Muscle of leg (tissue), 11 donors: Measurements from ENCODE around the gene RBM39. TPM values are rescaled to one million over a fixed set of nuclear protein-coding genes. Genes with fewer than 3 reads are reported as not detected.

Source experiments
- DNase-seq: peaks from one replicate; pipeline ENCODE4 v3.0.0; 2013
- H3K27ac ChIP-seq: one replicate; pipeline ENCODE4 v1.5.1; 2013; ENCODE audit warnings: mild to moderate bottlenecking, low read length, control low read depth
- H3K27me3 ChIP-seq: one replicate; pipeline ENCODE4 v1.6.1; 2013; ENCODE audit warnings: low read length; ENCODE audit not compliant: control insufficient read depth, insufficient read depth
- H3K36me3 ChIP-seq: one replicate; pipeline ENCODE4 v1.6.1; 2013; ENCODE audit warnings: low read length; ENCODE audit not compliant: control insufficient read depth, insufficient read depth
- H3K4me1 ChIP-seq: one replicate; pipeline ENCODE4 v1.6.1; 2013; ENCODE audit warnings: low read length; ENCODE audit not compliant: control insufficient read depth, insufficient read depth
- H3K4me3 ChIP-seq: one replicate; pipeline ENCODE4 v1.5.1; 2013; ENCODE audit warnings: low read length, control low read depth
- H3K9me3 ChIP-seq: replicated peaks from 2 replicates; pipeline ENCODE4 v1.6.1; 2013; ENCODE audit warnings: low read depth, low read length; ENCODE audit not compliant: control insufficient read depth
- WGBS: methylation state at CpG from one replicate; pipeline ENCODE4 v1.1.5; 2013; ENCODE audit warnings: missing lambda C conversion rate; ENCODE audit not compliant: insufficient coverage; 5-methylcytosine and 5-hydroxymethylcytosine counted together
- polyA plus RNA-seq, 8 donors: library from polyadenylated mRNA; unstranded; fragments of 120-200 nt; gene quantifications; one replicate each; pipeline versions ENCODE4 v1.2.1 to v1.2.3, GENCODE V29; 2013; ENCODE audit warnings: inconsistent platforms in 1 of 8, low replicate concordance in 1 of 8; ENCODE audit not compliant: insufficient read length in 8 of 8, insufficient read depth in 1 of 8
- total RNA-seq: library from RNA; stranded (reverse); fragments of 120-200 nt; gene quantifications from one replicate; pipeline ENCODE4 v1.2.4, GENCODE V29; 2013

Gene RBM39
- total and polyA plus RNA-seq, 9 donors, result 222 to 310 (median 272) TPM

- Histone ChIP-seq H3K4me3 (no peak overlapping the region), H3K27ac (no peak overlapping the region), H3K9me3 (no peaks in the 10 kb centered on the region), H3K27me3 (no peaks in the 10 kb centered on the region), H3K36me3 (peaks cover 19% of the 10 kb centered on the region), H3K4me1 (no peaks in the 10 kb centered on the region)
- 63% methylated on average over 1 of the region's 4 CpGs for WGBS
- DNase-seq, result no peak
These were observed 61.4 kb downstream of the RBM39 start for GRCh38 chr20:35680452-35681183.

GRCh38 chr20:35674921-35675320, 67.1 kb downstream of the RBM39 start:
- Histone ChIP-seq H3K27ac (no peak overlapping the region), H3K4me1 (no peaks in the 10 kb centered on the region), H3K36me3 (peaks cover 36% of the 10 kb centered on the region), H3K27me3 (no peaks in the 10 kb centered on the region), H3K4me3 (no peak overlapping the region), H3K9me3 (no peaks in the 10 kb centered on the region)
- DNase-seq, result no peak
- WGBS, result 84% methylated on average over 3 of the region's 8 CpGs

- Histone ChIP-seq H3K27ac (no peak overlapping the region), H3K9me3 (no peaks in the 10 kb centered on the region), H3K4me3 (no peak overlapping the region), H3K36me3 (peaks cover 46% of the 10 kb centered on the region), H3K27me3 (no peaks in the 10 kb centered on the region), H3K4me1 (no peaks in the 10 kb centered on the region)
- DNase-seq, result no peak
- 95% methylated on average over 3 of the region's 4 CpGs for WGBS
These were observed 68.2 kb downstream of the RBM39 start for GRCh38 chr20:35673884-35674283.

- Histone ChIP-seq H3K4me1 (peaks cover 3% of the 10 kb centered on the region), H3K27me3 (no peaks in the 10 kb centered on the region), H3K9me3 (no peaks in the 10 kb centered on the region), H3K36me3 (peaks cover 35% of the 10 kb centered on the region), H3K27ac (no peak overlapping the region), H3K4me3 (no peak overlapping the region)
- WGBS, result no CpG with 5 or more reads among the region's 1 CpG
- no peak for DNase-seq
These were observed 72.4 kb downstream of the RBM39 start for GRCh38 chr20:35669681-35670080.

- H3K4me1 ChIP-seq, result peaks cover 3% of the 10 kb centered on the region
- H3K36me3 ChIP-seq, result peaks cover 32% of the 10 kb centered on the region
- H3K4me3 ChIP-seq, result no peak overlapping the region
- 80% methylated on average over 1 of the region's 5 CpGs for WGBS
- H3K27me3 ChIP-seq, result no peaks in the 10 kb centered on the region
- H3K9me3 ChIP-seq, result no peaks in the 10 kb centered on the region
- DNase-seq, result no peak
- no peak overlapping the region for H3K27ac ChIP-seq
These were observed 72.8 kb downstream of the RBM39 start for GRCh38 chr20:35669221-35669620.

- H3K27me3 ChIP-seq, result no peaks in the 10 kb centered on the region
- no peak overlapping the region for H3K4me3 ChIP-seq
- WGBS, result 98% methylated on average over 12 of the region's 17 CpGs
- peaks cover 16% of the 10 kb centered on the region for H3K36me3 ChIP-seq
- H3K4me1 ChIP-seq, result peaks cover 6% of the 10 kb centered on the region
- H3K9me3 ChIP-seq, result no peaks in the 10 kb centered on the region
- H3K27ac ChIP-seq, result no peak overlapping the region
- no peak for DNase-seq
These were observed 76.1 kb downstream of the RBM39 start for GRCh38 chr20:35665949-35666288.

- Histone ChIP-seq H3K27ac (peak within 1 kb of the TSS; percentile 98), H3K9me3 (no peaks in the 10 kb centered on the region), H3K4me1 (peaks cover 6% of the 10 kb centered on the region), H3K36me3 (peaks cover 7% of the 10 kb centered on the region), H3K27me3 (no peaks in the 10 kb centered on the region), H3K4me3 (peak within 1 kb of the TSS; percentile 89)
- under 1% methylated on average over 61 of the region's 61 CpGs for WGBS
- peak; percentile 97 for DNase-seq
These were observed 77.4 kb downstream of the RBM39 start, which contains the start of the genes CPNE1 and RBM12 for GRCh38 chr20:35664466-35665206. Gene CPNE1 (minus strand): TSS chr20:35664900. CDS start chr20:35632923, 31,977 bp downstream. Gene RBM12 (minus strand): TSS chr20:35664900. CDS start chr20:35655322, 9,578 bp downstream.

GRCh38 chr20:35663516-35664465, 78.3 kb downstream of the RBM39 start:
- DNase-seq, result peak; percentile 71

GRCh38 chr20:35662551-35662950, 79.5 kb downstream of the RBM39 start:
- Histone ChIP-seq H3K9me3 (no peaks in the 10 kb centered on the region), H3K27ac (no peak overlapping the region), H3K36me3 (no peaks in the 10 kb centered on the region), H3K27me3 (no peaks in the 10 kb centered on the region), H3K4me1 (peaks cover 6% of the 10 kb centered on the region), H3K4me3 (no peak overlapping the region)
- no peak for DNase-seq
- no CpG with 5 or more reads among the region's 2 CpGs for WGBS

More at GRCh38 chr20:35663516-35664465, 78.3 kb downstream of the RBM39 start:
- Histone ChIP-seq H3K4me3 (peak overlapping the region; percentile 89), H3K9me3 (no peaks in the 10 kb centered on the region), H3K36me3 (no peaks in the 10 kb centered on the region), H3K27ac (peak overlapping the region; percentile 98), H3K27me3 (no peaks in the 10 kb centered on the region), H3K4me1 (peaks cover 6% of the 10 kb centered on the region)
- under 1% methylated on average over 25 of the region's 28 CpGs for WGBS
